Measurements from ENCODE around the gene TRPV3.
"Not testable (repeated sequence)": the region's sequence is repeated elsewhere in the genome, so short reads cannot be mapped to it uniquely, and the experiment has no call there.

Gene TRPV3

DNA sequence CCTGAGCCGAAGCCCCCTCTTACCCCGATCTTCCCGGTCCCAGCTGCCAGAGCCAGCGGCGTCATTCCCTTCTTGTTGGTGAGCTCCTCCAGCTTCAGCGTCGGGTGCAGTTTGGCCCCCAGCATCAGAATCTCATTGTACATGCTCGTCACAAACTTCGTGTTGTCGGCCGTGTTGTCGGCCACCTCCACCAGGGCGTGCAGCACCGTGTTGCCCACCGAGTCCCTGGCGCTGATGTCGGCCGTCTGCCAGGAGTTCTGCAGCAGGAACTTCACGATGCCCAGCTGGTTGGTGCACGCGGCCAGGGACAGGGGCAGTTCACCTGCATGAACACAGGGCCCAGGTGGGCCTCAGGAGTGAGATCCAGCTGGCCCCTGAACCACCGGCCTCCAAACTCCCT is 32.2 kb upstream of the TRPV3 start:
- TF ChIP-seq, protein P1, sequence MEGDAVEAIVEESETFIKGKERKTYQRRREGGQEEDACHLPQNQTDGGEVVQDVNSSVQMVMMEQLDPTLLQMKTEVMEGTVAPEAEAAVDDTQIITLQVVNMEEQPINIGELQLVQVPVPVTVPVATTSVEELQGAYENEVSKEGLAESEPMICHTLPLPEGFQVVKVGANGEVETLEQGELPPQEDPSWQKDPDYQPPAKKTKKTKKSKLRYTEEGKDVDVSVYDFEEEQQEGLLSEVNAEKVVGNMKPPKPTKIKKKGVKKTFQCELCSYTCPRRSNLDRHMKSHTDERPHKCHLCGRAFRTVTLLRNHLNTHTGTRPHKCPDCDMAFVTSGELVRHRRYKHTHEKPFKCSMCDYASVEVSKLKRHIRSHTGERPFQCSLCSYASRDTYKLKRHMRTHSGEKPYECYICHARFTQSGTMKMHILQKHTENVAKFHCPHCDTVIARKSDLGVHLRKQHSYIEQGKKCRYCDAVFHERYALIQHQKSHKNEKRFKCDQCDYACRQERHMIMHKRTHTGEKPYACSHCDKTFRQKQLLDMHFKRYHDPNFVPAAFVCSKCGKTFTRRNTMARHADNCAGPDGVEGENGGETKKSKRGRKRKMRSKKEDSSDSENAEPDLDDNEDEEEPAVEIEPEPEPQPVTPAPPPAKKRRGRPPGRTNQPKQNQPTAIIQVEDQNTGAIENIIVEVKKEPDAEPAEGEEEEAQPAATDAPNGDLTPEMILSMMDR (IDR thresholded peaks at IDR 0.05; ENCODE audit: low read depth, low read length): no peak
- H3K4me3 ChIP-seq (ENCODE audit: low read depth, low read length): no peak overlapping the region

GRCh38 chr17:3585826-3586225 is 28.2 kb upstream of the TRPV3 start:
- TF ChIP-seq, protein P1 (IDR thresholded peaks at IDR 0.05; ENCODE audit: low read depth, low read length): no peak
- no peak overlapping the region for H3K4me3 ChIP-seq (ENCODE audit: low read depth, low read length)

DNA sequence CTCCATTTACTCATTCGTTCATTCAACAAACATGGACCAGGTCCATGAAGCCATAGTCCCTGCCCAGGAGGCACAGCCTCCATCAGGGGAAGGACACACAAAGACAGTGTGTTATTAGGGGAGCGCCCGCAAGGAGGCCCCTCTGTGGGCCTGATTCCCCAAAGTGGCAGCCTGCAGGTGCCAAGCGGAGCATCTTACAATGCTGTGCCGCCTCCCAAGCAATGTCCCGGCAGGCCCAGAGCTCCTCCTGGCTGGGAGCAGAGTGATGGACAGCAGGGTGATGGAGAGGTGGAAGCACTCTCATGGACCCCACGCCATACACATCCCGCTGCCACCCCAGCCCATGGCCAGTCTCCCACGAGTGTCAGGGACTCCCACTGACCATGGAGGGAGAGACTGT is 25.8 kb upstream of the TRPV3 start:
- H3K4me3 ChIP-seq (ENCODE audit: low read depth, low read length): no peak overlapping the region
- TF ChIP-seq, protein P1 (IDR thresholded peaks at IDR 0.05; ENCODE audit: low read depth, low read length): no peak

- TF ChIP-seq, protein P1 (IDR thresholded peaks at IDR 0.05; ENCODE audit: low read depth, low read length): no peak
Measured at GRCh38 chr17:3582915-3583314, 25.3 kb upstream of the TRPV3 start.

DNA sequence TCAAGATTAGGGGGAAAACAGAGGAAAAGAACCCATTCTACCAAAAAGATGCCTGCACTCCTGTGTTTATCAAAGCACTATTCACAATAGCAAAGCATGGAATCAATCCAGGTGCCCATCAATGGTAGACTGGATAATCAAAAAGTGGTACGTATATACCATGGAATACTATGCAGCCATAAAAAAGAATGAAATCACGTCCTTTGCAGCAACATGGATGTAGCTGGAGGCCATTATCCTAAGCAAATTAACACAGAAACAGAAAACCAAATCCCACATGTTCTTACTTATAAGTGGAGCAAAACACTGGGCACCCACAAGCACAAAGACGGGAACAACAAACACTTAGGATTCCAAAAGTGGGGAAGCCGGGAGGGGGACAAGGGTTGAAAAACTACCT is 21.1 kb upstream of the TRPV3 start:
- not testable (repeated sequence) for H3K4me3 ChIP-seq (ENCODE audit: low read depth, low read length)

More at GRCh38 chr17:3582915-3583314, 25.3 kb upstream of the TRPV3 start:
- H3K4me3 ChIP-seq (ENCODE audit: low read depth, low read length): no peak overlapping the region

- TF ChIP-seq, protein P1 (IDR thresholded peaks at IDR 0.05; ENCODE audit: low read depth, low read length): no peak
Measured at GRCh38 chr17:3576970-3577369, 19.4 kb upstream of the TRPV3 start.

DNA sequence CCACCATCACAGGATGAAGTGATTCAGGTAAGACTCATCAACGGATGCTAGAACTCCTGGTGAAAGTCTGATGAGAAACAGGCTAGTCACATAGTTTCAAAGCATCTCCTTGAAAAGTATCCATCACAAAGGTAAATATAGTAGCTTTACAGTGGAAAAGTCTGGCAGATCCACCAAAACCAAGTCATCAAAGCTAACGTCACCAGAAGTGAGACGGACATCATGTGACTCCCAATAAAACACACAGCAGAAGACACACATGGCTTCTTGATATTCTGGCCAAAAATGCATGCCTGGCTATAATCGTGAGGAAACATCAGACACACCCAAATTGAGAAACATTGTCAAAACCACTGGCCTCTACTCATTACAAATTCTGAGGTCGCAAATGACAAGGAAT is 17.9 kb upstream of the TRPV3 start:
- TF ChIP-seq, protein P1 (IDR thresholded peaks at IDR 0.05; ENCODE audit: low read depth, low read length): no peak

More at GRCh38 chr17:3576970-3577369, 19.4 kb upstream of the TRPV3 start:
- H3K4me3 ChIP-seq (ENCODE audit: low read depth, low read length): no peak overlapping the region

GRCh38 chr17:3574231-3574630 is 16.6 kb upstream of the TRPV3 start:
- TF ChIP-seq, protein P1 (IDR thresholded peaks at IDR 0.05; ENCODE audit: low read depth, low read length): no peak
- no peak overlapping the region for H3K4me3 ChIP-seq (ENCODE audit: low read depth, low read length)

More for the DNA sequence above, 17.9 kb upstream of the TRPV3 start:
- H3K4me3 ChIP-seq (ENCODE audit: low read depth, low read length): no peak overlapping the region
